Activated naive CD8-positive, alpha-beta T cell (primary cell): ENCODE data around the gene SLC25A41.
"Not testable (repeated sequence)": the region's sequence is repeated elsewhere in the genome, so short reads cannot be mapped to it uniquely, and the experiment has no call there.

Experiments
- H3K27ac Mint-ChIP-seq: one replicate; pipeline ENCODE4 v1.8.0; 2021; ENCODE audit warnings: mixed read lengths
- H3K27me3 Mint-ChIP-seq: one replicate; pipeline ENCODE4 v1.8.0; 2021; ENCODE audit warnings: mixed read lengths
- H3K36me3 Mint-ChIP-seq: one replicate; pipeline ENCODE4 v1.8.0; 2021; ENCODE audit warnings: mixed read lengths
- H3K4me1 Mint-ChIP-seq: one replicate; pipeline ENCODE4 v1.8.0; 2021; ENCODE audit warnings: low read depth, mixed read lengths
- H3K4me3 Mint-ChIP-seq: one replicate; pipeline ENCODE4 v1.8.0; 2021; ENCODE audit warnings: mild to moderate bottlenecking, mixed read lengths
- H3K9me3 Mint-ChIP-seq: one replicate; pipeline ENCODE4 v1.8.0; 2021; ENCODE audit warnings: low read depth, mixed read lengths

The SLC25A41 gene

GRCh38 chr19:6451583-6452222 lies 18.1 kb upstream of the SLC25A41 start:
- Mint-ChIP-seq H3K27me3 (no peaks in the 10 kb centered on the region), H3K4me1 (no peaks in the 10 kb centered on the region), H3K4me3 (no peak overlapping the region), H3K9me3 (no peaks in the 10 kb centered on the region), H3K36me3 (peaks cover 28% of the 10 kb centered on the region), H3K27ac (no peak overlapping the region)

GRCh38 chr19:6450166-6450565 lies 16.6 kb upstream of the SLC25A41 start:
- Mint-ChIP-seq H3K27ac (no peak overlapping the region), H3K9me3 (no peaks in the 10 kb centered on the region), H3K4me1 (no peaks in the 10 kb centered on the region), H3K4me3 (no peak overlapping the region), H3K27me3 (no peaks in the 10 kb centered on the region), H3K36me3 (peaks cover 27% of the 10 kb centered on the region)

- H3K27me3 Mint-ChIP-seq = no peaks in the 10 kb centered on the region
- H3K4me3 Mint-ChIP-seq = no peak overlapping the region
Observed at GRCh38 chr19:6448045-6448444, 14.5 kb upstream of the SLC25A41 start.

GRCh38 chr19:6446452-6446851 lies 12.9 kb upstream of the SLC25A41 start:
- peaks cover 11% of the 10 kb centered on the region for H3K36me3 Mint-ChIP-seq
- H3K4me3 Mint-ChIP-seq = no peak overlapping the region

More at GRCh38 chr19:6448045-6448444, 14.5 kb upstream of the SLC25A41 start:
- Mint-ChIP-seq H3K9me3 (no peaks in the 10 kb centered on the region), H3K36me3 (peaks cover 15% of the 10 kb centered on the region), H3K27ac (no peak overlapping the region), H3K4me1 (no peaks in the 10 kb centered on the region)

GRCh38 chr19:6443986-6444385 lies 10.4 kb upstream of the SLC25A41 start:
- H3K27ac Mint-ChIP-seq = no peak overlapping the region
- no peaks in the 10 kb centered on the region for H3K27me3 Mint-ChIP-seq
- no peaks in the 10 kb centered on the region for H3K9me3 Mint-ChIP-seq
- peaks cover 6% of the 10 kb centered on the region for H3K36me3 Mint-ChIP-seq
- H3K4me1 Mint-ChIP-seq = no peaks in the 10 kb centered on the region
- H3K4me3 Mint-ChIP-seq = no peak overlapping the region

More at GRCh38 chr19:6446452-6446851, 12.9 kb upstream of the SLC25A41 start:
- Mint-ChIP-seq H3K9me3 (no peaks in the 10 kb centered on the region), H3K4me1 (no peaks in the 10 kb centered on the region), H3K27me3 (no peaks in the 10 kb centered on the region), H3K27ac (no peak overlapping the region)

- Mint-ChIP-seq H3K27me3 (no peaks in the 10 kb centered on the region), H3K4me3 (no peak overlapping the region), H3K4me1 (no peaks in the 10 kb centered on the region), H3K27ac (no peak overlapping the region), H3K36me3 (peaks cover 6% of the 10 kb centered on the region), H3K9me3 (no peaks in the 10 kb centered on the region)
Observed at GRCh38 chr19:6442087-6442688, 8.6 kb upstream of the SLC25A41 start.

GRCh38 chr19:6440905-6441304 lies 7.3 kb upstream of the SLC25A41 start:
- Mint-ChIP-seq H3K9me3 (no peaks in the 10 kb centered on the region), H3K27ac (no peak overlapping the region), H3K36me3 (no peaks in the 10 kb centered on the region), H3K27me3 (no peaks in the 10 kb centered on the region), H3K4me3 (no peak overlapping the region), H3K4me1 (no peaks in the 10 kb centered on the region)

GRCh38 chr19:6439743-6440142 lies 6.2 kb upstream of the SLC25A41 start:
- Mint-ChIP-seq H3K4me1 (no peaks in the 10 kb centered on the region), H3K36me3 (no peaks in the 10 kb centered on the region), H3K27ac (no peak overlapping the region), H3K27me3 (no peaks in the 10 kb centered on the region), H3K4me3 (no peak overlapping the region), H3K9me3 (no peaks in the 10 kb centered on the region)

- Mint-ChIP-seq H3K4me3 (no peak overlapping the region), H3K36me3 (no peaks in the 10 kb centered on the region), H3K27me3 (no peaks in the 10 kb centered on the region), H3K4me1 (peaks cover 5% of the 10 kb centered on the region), H3K27ac (no peak overlapping the region), H3K9me3 (no peaks in the 10 kb centered on the region)
Observed at GRCh38 chr19:6433165-6433564, 398 bp downstream of the SLC25A41 start.

GRCh38 chr19:6431891-6432290 lies 1.7 kb downstream of the SLC25A41 start:
- Mint-ChIP-seq H3K36me3 (no peaks in the 10 kb centered on the region), H3K9me3 (no peaks in the 10 kb centered on the region), H3K4me3 (no peak overlapping the region), H3K4me1 (peaks cover 5% of the 10 kb centered on the region), H3K27me3 (no peaks in the 10 kb centered on the region), H3K27ac (peak overlapping the region; percentile 41)

GRCh38 chr19:6429419-6430221 lies 3.9 kb downstream of the SLC25A41 start:
- no peak overlapping the region for H3K27ac Mint-ChIP-seq
- H3K4me3 Mint-ChIP-seq = peak overlapping the region; percentile 74
- H3K9me3 Mint-ChIP-seq = no peaks in the 10 kb centered on the region
- no peaks in the 10 kb centered on the region for H3K36me3 Mint-ChIP-seq
- no peaks in the 10 kb centered on the region for H3K27me3 Mint-ChIP-seq
- H3K4me1 Mint-ChIP-seq = peaks cover 16% of the 10 kb centered on the region

- H3K27ac Mint-ChIP-seq, H3K4me3 Mint-ChIP-seq, H3K9me3 Mint-ChIP-seq, H3K36me3 Mint-ChIP-seq, H3K27me3 Mint-ChIP-seq: not testable (repeated sequence)
- peaks cover 16% of the 10 kb centered on the region for H3K4me1 Mint-ChIP-seq
Observed at GRCh38 chr19:6428692-6429418, 4.7 kb downstream of the SLC25A41 start.

- H3K4me3 Mint-ChIP-seq = no peak overlapping the region
- H3K36me3 Mint-ChIP-seq = no peaks in the 10 kb centered on the region
- no peaks in the 10 kb centered on the region for H3K27me3 Mint-ChIP-seq
- H3K4me1 Mint-ChIP-seq = peaks cover 29% of the 10 kb centered on the region
- H3K27ac Mint-ChIP-seq = no peak overlapping the region
- H3K9me3 Mint-ChIP-seq = no peaks in the 10 kb centered on the region
Observed at GRCh38 chr19:6427131-6427530, 6.4 kb downstream of the SLC25A41 start.

- peak overlapping the region; percentile 90 for H3K27ac Mint-ChIP-seq
- peaks cover 32% of the 10 kb centered on the region for H3K4me1 Mint-ChIP-seq
- no peaks in the 10 kb centered on the region for H3K36me3 Mint-ChIP-seq
- H3K27me3 Mint-ChIP-seq = no peaks in the 10 kb centered on the region
- peak overlapping the region; percentile 83 for H3K4me3 Mint-ChIP-seq
- no peaks in the 10 kb centered on the region for H3K9me3 Mint-ChIP-seq
Observed at GRCh38 chr19:6425732-6426620, 7.6 kb downstream of the SLC25A41 start.
